Activated T-cell treated with anti-CD3 and anti-CD28 coated beads, Interleukin-2, amount 50 U/mL, for 48 hours (primary cell): ENCODE data around the gene YIPF6.
"Not testable (repeated sequence)": the region's sequence is repeated elsewhere in the genome, so short reads cannot be mapped to it uniquely, and the experiment has no call there.

Source experiments
- DNase-seq, 2 experiments: peaks; one replicate each; pipeline ENCODE4 v3.0.0-alpha.2; 2020

The YIPF6 gene

GRCh38 chrX:68508799-68509198 lies 9.9 kb downstream of the YIPF6 start:
- no peak for DNase-seq

GRCh38 chrX:68511255-68511654 lies 12.4 kb downstream of the YIPF6 start:
- DNase-seq = peak in 1 of 2 experiments; percentile 41

- DNase-seq = not testable (repeated sequence)
These were observed 25.8 kb downstream of the YIPF6 start for GRCh38 chrX:68524680-68525079.

- no peak for DNase-seq
These were observed 34.1 kb downstream of the YIPF6 start for GRCh38 chrX:68532831-68533533.

- DNase-seq = no peak
These were observed 34.8 kb downstream of the YIPF6 start for GRCh38 chrX:68533656-68534055.

- no peak for DNase-seq
These were observed 35.8 kb downstream of the YIPF6 start for GRCh38 chrX:68534691-68535090.

GRCh38 chrX:68536429-68536828 lies 37.6 kb downstream of the YIPF6 start:
- DNase-seq = no peak

GRCh38 chrX:68536884-68537283 lies 38.0 kb downstream of the YIPF6 start:
- DNase-seq = no peak

- no peak for DNase-seq
These were observed 51.3 kb downstream of the YIPF6 start for GRCh38 chrX:68550193-68550592.

- DNase-seq = no peak
These were observed 57.2 kb downstream of the YIPF6 start for GRCh38 chrX:68556036-68556435.

- DNase-seq = not testable (repeated sequence)
These were observed 58.3 kb downstream of the YIPF6 start for GRCh38 chrX:68557126-68557525.

- not testable (repeated sequence) for DNase-seq
These were observed 61.1 kb downstream of the YIPF6 start for GRCh38 chrX:68559905-68560304.

- DNase-seq = peak; percentile 31 to 34
These were observed 69.3 kb downstream of the YIPF6 start for GRCh38 chrX:68568136-68568535.

- no peak for DNase-seq
These were observed 71.7 kb downstream of the YIPF6 start for GRCh38 chrX:68570598-68570997.

- DNase-seq = no peak
These were observed 72.4 kb downstream of the YIPF6 start for GRCh38 chrX:68571292-68571609.

GRCh38 chrX:68571610-68572311 lies 72.9 kb downstream of the YIPF6 start:
- DNase-seq = peak; percentile 37 to 46

- DNase-seq = peak in 1 of 2 experiments; percentile 25
These were observed 75.4 kb downstream of the YIPF6 start for GRCh38 chrX:68574240-68574639.

GRCh38 chrX:68579810-68580209 lies 81.0 kb downstream of the YIPF6 start:
- no peak for DNase-seq

GRCh38 chrX:68584221-68584620 lies 85.4 kb downstream of the YIPF6 start:
- no peak for DNase-seq
